Frontal cortex (tissue), 4 donors: ENCODE measurements around the gene APIP. TPM values are rescaled to one million over a fixed set of nuclear protein-coding genes. Genes with fewer than 3 reads are reported as not detected.

Experiments
- DNase-seq, 2 donors: peaks; one replicate each; pipeline ENCODE4 v3.0.0; 2012; ENCODE audit warnings: low spot score in 2 of 2
- FAIRE-seq: peaks from 2 replicates; lab custom pipeline; 2012; peaks lifted over from hg19 to GRCh38; lab: Jason Lieb, UNC
- total RNA-seq: library from RNA; depleted of rRNA; stranded (reverse); fragments of >200 nt; gene quantifications from one replicate; pipeline ENCODE4 v1.2.3, GENCODE V29; 2014
- donor health status: control.
- donor health status: control.
- donor health status: control.

Gene APIP
- 37.9 TPM for total RNA-seq

GRCh38 chr11:34916015-34916842 lies at the start of gene APIP, which contains the start of gene PDHX:
Gene APIP (minus strand): TSS chr11:34916379. CDS start chr11:34916284, 95 bp downstream.
Gene PDHX (plus strand): TSS chr11:34916618. CDS start chr11:34916656, 38 bp downstream.
- peak; percentile 86 to 91 for DNase-seq
- FAIRE-seq, result no peak

DNA sequence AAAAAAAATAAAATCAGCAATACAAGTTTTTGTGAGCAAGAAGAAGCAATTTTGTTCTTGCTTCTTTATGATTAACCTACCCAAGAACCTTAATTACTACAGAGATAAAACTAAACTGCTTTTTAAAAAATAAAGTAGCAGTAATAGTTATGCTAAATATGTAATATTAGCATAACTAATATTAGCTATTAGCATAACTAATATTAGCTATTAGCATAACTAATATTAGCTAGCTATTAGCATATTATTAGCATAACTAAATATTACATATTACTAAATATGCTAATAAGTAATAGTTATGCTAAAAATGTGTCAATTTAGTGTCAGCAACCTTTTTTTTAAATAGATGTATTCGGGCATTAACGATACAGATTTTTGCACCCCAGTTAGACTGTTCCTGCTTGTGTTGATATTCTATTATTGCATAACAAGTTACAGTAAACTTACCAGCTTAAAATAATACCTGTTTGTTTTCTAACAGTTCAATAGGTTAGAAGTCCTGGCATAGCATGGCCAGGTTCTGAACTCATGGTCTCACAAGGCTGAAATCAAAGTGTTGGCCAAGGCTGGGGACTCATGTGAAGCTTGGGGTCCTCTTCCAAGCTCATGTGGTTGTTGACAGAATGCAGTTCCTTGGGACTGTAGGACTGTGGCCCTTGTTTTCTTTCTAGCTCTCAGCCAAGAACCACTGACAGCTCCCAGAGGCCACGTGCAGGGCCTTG lies 48.6 kb upstream of the APIP start:
- DNase-seq (no peak), FAIRE-seq (no peak)

- DNase-seq (no peak), FAIRE-seq (no peak)
Observed at GRCh38 chr11:34963351-34963750, 47.2 kb upstream of the APIP start.

DNA sequence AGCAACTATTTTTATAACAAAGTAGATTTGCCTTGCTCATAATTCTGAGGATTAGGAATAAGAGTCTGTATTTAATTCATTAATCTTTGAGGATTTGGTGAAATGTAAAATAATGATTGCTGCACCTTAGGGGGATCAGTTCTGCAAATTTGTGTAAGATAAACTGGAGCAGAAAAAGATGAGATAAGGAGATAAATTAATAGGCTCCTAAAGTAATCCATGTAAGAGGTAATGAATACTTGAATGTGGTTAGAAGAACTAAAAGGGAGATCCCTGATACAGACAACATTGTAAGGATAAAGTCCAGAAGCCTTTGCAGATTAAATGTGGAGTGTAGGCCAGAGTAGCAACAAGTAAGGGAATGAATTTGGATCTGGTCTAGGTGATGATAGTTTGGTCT lies 45.9 kb upstream of the APIP start:
- no peak for DNase-seq
- FAIRE-seq, result no peak

DNA sequence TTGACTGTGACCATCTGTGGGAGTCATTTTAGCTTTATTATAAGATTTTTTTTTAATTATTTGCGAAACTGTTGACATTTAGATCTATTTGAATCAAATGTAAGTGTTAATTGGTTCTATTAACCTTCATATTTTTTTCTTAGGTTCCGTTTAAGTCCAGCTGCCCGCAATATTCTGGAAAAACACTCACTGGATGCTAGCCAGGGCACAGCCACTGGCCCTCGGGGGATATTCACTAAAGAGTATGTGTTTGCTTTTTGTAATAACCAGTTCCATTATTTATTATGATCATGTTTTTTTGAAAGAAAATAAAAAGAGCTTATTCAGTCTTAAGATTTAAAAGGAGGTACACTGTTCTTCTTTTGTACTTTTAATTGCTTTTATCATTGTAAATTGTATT lies 44.1 kb upstream of the APIP start:
- FAIRE-seq (no peak), DNase-seq (no peak)

GRCh38 chr11:34959770-34960169 lies 43.6 kb upstream of the APIP start:
- no peak for FAIRE-seq

DNA sequence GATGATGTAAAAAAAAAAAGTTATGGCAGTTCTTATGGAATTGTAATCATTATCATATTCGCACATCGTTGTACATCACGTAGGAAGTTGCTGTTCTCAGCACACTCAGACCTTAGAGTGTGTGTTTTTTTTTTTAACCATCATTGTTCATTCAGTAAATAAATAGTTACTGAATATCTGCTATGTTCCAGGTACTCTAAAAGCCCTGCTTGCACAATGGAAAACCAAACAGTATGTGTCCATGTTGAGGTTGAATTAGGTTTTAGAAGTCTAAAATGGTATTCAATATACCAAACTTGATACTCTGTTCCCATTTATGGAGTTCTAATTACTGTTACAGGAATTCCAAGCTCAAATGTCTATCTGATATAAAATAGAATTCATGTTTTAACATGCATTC lies 41.4 kb upstream of the APIP start:
- FAIRE-seq, result no peak

More at GRCh38 chr11:34959770-34960169, 43.6 kb upstream of the APIP start:
- DNase-seq, result no peak

GRCh38 chr11:34957206-34957605 lies 41.0 kb upstream of the APIP start:
- DNase-seq, result no peak
- FAIRE-seq, result no peak

More for the DNA sequence above, 41.4 kb upstream of the APIP start:
- no peak for DNase-seq

DNA sequence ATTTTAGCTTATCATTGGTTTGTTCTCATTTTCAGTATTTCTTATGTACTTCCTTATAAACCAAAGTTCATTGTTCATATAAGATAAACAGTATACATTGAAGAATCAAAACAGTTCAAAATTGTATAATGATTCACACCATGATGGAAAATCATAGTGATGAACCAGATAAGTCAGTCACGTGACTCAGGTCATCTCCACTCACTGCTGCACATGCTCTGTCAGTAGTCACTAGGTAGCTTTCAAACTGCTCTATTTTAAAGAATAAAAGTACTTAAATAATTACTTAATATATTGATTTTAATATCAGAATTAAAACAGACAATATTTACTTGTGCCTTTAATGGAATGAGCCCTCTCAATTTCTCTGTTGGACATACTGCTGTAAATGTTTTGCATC lies 37.8 kb upstream of the APIP start:
- no peak for DNase-seq
- no peak for FAIRE-seq

- FAIRE-seq (no peak), DNase-seq (no peak)
Observed at GRCh38 chr11:34948696-34949095, 32.5 kb upstream of the APIP start.

GRCh38 chr11:34944692-34945091 lies 28.5 kb upstream of the APIP start:
- DNase-seq (no peak), FAIRE-seq (no peak)

GRCh38 chr11:34941688-34942087 lies 25.5 kb upstream of the APIP start:
- FAIRE-seq (no peak), DNase-seq (no peak)

- DNase-seq, result no peak
- FAIRE-seq, result no peak
Observed at GRCh38 chr11:34940026-34940677, 24.0 kb upstream of the APIP start.

- DNase-seq, result no peak
- FAIRE-seq, result no peak
Observed at GRCh38 chr11:34938611-34939010, 22.4 kb upstream of the APIP start.

- no peak for DNase-seq
- no peak for FAIRE-seq
Observed at GRCh38 chr11:34936945-34937629, 20.9 kb upstream of the APIP start.

DNA sequence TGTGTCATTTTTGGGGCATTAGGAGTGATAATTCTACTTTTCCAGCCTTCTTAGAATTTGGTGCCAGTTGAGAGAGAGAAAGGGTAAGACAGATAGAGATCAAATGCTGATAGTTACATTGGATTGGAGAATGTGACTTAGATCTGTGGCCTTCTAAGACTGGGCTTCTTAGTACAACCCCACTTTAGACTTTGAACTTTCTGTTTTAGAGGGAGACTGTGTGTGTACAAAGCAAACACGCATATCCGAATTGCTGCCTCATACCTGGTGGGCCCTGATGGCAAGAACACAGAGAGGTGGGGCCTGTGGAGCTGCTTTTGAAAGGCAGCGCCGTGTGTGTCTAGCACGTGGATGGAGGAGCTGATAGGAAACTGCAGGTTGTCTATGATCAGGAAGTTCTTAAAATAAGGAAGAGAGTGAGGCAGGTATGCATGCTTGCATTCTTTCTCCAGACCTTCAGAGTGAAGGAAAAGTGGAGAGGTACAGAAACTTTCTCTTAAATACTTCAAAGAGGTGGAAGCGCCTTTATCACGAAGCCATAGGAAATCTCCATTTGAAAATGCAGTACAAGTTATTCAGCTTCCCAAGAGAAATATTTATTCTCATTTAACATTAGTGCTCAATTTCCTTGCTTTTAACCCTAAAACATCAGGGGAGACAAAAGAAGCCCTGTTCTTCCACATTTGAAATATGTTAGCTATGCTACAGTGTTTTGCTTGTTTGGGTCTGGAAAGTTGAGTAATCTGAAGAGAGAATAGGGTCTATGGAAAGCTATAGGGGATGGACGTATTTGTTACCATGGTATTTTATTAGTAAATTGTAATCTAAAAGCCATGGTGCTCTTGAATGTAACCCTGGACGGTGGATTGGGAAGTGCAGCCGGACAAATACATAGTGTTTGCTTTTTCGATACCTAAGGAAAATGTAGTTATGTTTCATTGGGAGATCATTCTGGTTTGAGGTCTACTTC lies 13.9 kb upstream of the APIP start:
- no peak for FAIRE-seq

GRCh38 chr11:34928960-34929680 lies 12.9 kb upstream of the APIP start:
- no peak for FAIRE-seq
- DNase-seq, result no peak

More for the DNA sequence above, 13.9 kb upstream of the APIP start:
- DNase-seq, result no peak

DNA sequence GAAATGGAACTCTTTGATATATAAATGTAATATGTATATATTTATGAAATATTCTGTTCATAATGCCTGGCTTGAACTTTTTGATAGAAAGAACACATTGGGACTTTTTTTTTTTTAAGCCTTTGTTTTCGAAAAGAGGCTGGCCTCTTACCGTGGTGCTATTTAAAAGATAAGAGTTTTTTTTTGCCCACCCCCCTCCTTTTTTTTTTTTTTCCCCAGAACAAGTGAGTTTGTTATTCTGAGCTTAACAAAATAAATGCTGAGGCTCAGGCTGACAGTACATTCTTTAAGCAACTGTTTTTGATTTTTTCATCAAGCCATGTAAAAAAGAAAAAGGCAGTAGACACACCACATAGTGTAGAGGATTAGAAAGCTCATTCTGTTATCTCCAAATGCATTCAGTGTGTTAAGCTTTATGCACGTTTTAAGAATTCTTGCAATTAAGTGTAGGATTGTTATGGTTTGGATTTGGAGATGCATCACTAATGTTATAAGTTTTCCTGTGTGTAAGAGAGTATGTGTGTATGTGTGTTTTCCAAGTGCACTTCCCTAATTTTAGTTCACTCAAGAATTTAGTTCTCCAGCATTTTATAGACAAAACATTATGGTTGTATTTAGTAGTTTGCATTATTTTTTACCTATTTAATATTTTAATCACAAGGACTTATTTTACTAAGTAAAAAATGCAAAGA lies 12.2 kb upstream of the APIP start:
- FAIRE-seq, result no peak
- DNase-seq, result no peak
